ENCODE results near the gene PLEKHH1.

DNA sequence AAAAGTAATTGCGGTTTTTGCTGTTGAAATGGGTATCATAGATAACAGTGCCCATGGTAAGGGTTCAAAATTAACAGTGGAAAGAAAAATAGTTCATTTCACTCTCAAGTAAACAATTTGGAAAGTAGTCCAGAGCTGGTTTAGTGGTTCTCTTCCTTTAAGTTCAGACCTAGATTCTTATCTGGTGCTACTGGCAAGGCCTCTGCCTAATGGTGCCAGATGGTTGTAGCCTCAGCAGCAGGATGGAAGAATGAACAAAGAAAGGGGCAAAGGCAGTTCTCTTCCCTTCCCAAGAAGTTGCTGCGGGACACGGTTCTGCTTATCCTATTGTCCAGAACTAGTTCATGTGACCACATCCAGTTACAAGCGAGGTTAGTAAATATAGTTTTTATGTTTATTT, 97.1 kb downstream of the PLEKHH1 start:
- TF ChIP-seq, protein P1, sequence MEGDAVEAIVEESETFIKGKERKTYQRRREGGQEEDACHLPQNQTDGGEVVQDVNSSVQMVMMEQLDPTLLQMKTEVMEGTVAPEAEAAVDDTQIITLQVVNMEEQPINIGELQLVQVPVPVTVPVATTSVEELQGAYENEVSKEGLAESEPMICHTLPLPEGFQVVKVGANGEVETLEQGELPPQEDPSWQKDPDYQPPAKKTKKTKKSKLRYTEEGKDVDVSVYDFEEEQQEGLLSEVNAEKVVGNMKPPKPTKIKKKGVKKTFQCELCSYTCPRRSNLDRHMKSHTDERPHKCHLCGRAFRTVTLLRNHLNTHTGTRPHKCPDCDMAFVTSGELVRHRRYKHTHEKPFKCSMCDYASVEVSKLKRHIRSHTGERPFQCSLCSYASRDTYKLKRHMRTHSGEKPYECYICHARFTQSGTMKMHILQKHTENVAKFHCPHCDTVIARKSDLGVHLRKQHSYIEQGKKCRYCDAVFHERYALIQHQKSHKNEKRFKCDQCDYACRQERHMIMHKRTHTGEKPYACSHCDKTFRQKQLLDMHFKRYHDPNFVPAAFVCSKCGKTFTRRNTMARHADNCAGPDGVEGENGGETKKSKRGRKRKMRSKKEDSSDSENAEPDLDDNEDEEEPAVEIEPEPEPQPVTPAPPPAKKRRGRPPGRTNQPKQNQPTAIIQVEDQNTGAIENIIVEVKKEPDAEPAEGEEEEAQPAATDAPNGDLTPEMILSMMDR (IDR thresholded peaks at IDR 0.05; ENCODE audit: low read depth, low read length, missing input control), result no peak
- TF ChIP-seq HNF4G (IDR thresholded peaks at IDR 0.05), result no peak
- TF ChIP-seq, protein P2, sequence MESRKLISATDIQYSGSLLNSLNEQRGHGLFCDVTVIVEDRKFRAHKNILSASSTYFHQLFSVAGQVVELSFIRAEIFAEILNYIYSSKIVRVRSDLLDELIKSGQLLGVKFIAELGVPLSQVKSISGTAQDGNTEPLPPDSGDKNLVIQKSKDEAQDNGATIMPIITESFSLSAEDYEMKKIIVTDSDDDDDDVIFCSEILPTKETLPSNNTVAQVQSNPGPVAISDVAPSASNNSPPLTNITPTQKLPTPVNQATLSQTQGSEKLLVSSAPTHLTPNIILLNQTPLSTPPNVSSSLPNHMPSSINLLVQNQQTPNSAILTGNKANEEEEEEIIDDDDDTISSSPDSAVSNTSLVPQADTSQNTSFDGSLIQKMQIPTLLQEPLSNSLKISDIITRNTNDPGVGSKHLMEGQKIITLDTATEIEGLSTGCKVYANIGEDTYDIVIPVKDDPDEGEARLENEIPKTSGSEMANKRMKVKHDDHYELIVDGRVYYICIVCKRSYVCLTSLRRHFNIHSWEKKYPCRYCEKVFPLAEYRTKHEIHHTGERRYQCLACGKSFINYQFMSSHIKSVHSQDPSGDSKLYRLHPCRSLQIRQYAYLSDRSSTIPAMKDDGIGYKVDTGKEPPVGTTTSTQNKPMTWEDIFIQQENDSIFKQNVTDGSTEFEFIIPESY (IDR thresholded peaks at IDR 0.05), result no peak
- TF ChIP-seq YY1 (IDR thresholded peaks at IDR 0.05), result no peak
- no peak for TF ChIP-seq EGR1 (IDR thresholded peaks at IDR 0.05; ENCODE audit: low read depth in 2 of 2)
- TF ChIP-seq, protein P3, sequence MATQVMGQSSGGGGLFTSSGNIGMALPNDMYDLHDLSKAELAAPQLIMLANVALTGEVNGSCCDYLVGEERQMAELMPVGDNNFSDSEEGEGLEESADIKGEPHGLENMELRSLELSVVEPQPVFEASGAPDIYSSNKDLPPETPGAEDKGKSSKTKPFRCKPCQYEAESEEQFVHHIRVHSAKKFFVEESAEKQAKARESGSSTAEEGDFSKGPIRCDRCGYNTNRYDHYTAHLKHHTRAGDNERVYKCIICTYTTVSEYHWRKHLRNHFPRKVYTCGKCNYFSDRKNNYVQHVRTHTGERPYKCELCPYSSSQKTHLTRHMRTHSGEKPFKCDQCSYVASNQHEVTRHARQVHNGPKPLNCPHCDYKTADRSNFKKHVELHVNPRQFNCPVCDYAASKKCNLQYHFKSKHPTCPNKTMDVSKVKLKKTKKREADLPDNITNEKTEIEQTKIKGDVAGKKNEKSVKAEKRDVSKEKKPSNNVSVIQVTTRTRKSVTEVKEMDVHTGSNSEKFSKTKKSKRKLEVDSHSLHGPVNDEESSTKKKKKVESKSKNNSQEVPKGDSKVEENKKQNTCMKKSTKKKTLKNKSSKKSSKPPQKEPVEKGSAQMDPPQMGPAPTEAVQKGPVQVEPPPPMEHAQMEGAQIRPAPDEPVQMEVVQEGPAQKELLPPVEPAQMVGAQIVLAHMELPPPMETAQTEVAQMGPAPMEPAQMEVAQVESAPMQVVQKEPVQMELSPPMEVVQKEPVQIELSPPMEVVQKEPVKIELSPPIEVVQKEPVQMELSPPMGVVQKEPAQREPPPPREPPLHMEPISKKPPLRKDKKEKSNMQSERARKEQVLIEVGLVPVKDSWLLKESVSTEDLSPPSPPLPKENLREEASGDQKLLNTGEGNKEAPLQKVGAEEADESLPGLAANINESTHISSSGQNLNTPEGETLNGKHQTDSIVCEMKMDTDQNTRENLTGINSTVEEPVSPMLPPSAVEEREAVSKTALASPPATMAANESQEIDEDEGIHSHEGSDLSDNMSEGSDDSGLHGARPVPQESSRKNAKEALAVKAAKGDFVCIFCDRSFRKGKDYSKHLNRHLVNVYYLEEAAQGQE (IDR thresholded peaks at IDR 0.05), result no peak
- TF ChIP-seq, protein P4, sequence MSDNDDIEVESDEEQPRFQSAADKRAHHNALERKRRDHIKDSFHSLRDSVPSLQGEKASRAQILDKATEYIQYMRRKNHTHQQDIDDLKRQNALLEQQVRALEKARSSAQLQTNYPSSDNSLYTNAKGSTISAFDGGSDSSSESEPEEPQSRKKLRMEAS (IDR thresholded peaks at IDR 0.05), result no peak
- no peak for TF ChIP-seq RAD21 (IDR thresholded peaks at IDR 0.05)
- TF ChIP-seq HNF4A (conservative IDR thresholded peaks at IDR 0.05), result no peak
- no peak for TF ChIP-seq JUND (IDR thresholded peaks at IDR 0.05)

Data from liver (tissue), 3 donors.